ENCODE measurements around the gene TTC9.

TTC9 gene

GRCh38 chr14:70641548-70642302 is at the start of gene TTC9:
TTC9 (plus strand) TSS chr14:70641916; CDS start chr14:70642130, 214 bp downstream.
- DNase-seq = no peak

DNA sequence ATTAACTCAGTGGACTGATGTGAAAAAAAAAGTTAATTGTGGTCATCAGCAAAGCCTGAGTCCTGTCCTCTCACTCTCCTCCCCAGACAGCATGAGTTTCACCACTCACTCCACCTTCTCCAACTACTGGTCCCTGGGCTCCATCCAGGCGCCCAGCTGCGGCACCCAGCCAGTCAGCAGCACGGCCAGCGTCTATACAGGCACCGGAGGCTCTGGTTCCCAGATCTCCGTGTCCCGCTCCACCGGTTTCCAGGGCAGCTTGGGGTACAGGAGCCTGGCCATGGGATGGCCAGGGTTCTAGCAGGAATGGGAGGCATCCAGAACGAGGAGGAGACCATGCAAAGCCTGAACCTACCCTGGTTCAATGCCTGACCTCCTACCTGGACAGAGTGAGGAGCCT is 47.3 kb upstream of the TTC9 start:
- no peak for DNase-seq

- no peak for DNase-seq
These were observed 46.1 kb upstream of the TTC9 start for GRCh38 chr14:70595443-70596185.

DNA sequence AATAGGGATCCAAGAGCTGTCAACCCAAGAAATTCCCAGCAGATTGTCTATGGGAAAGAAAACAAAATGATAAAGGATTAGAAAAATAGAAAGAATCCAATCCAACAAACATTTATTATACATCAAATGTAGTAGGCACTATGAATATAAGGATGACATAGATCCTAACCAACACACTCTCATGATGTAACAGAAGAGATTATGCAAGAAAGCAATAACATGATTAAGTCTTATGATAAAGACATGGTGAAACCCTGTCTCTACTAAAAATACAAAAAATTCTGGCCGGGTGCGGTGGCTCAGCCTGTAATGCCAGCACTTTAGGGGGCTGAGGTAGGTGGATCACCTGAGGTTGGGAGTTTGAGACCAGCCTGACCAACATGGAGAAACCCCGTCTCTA is 44.0 kb upstream of the TTC9 start:
- DNase-seq = no peak

- DNase-seq = no peak
These were observed 42.4 kb upstream of the TTC9 start for GRCh38 chr14:70599345-70599744.

- peak; percentile 76 to 94 for DNase-seq
These were observed 41.1 kb upstream of the TTC9 start, which contains the start of gene MED6 for GRCh38 chr14:70600382-70601157. MED6 (minus strand) TSS chr14:70600655; CDS start chr14:70600637, 18 bp downstream.

DNA sequence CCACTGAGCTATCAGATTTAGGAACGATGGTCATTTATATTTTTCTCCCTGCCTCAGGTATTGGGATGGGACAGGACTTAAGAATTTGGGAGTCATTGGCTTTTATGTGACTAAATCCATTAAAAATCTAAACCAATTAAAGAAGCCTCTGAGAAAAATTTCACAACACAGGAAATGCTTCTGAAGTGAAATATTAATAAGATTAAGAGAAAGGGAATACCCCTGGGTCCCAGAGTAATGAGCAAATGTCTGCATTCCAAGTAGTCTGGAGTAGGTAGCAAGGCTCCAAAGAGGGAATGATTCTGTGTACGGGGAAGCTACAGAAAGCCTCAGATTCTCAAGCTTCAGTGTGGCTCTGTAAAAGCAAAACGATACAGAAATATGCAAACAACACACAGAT is 40.6 kb upstream of the TTC9 start:
- DNase-seq = no peak

- DNase-seq = no peak
These were observed 39.5 kb upstream of the TTC9 start for GRCh38 chr14:70602254-70602653.

GRCh38 chr14:70611216-70611615 is 30.5 kb upstream of the TTC9 start:
- DNase-seq = no peak

DNA sequence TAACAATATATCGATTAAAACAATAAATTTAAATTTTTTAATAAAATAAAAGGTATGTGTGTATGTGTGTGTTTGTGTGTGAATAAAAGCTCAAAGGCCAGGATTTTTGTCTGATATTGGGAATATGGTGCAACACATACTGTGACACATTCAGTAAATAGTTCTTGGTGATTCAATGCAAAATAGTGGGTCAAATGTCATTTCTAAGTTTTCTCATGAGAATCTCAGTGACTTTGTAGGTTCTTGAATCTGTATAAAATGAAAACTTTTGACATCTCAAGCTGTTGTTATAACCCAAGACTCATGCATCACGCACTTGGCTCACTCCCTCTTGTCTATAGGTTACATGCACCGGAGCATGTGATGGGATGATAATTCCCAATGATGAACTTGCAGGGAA is 25.1 kb upstream of the TTC9 start:
- DNase-seq = no peak

DNA sequence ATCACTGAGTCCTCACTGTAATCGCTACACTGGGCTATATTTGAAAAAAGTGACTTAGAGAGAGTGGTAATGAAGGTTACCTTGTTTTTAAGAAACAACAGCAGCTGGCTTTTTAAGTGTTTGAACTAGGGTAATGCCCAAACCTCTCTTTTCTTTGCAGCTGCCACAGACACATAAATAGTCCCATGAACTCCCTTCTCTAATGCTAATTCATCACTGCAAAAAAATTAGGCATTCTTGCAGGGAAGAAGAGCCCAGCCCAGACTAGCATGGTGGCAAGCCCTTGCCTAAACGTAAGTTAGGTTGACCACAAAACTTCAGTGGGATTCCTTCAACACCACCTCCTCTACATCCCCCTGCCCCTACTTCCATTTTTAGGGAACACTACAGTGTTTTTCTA is 23.4 kb upstream of the TTC9 start:
- DNase-seq = no peak

GRCh38 chr14:70619708-70620107 is 22.0 kb upstream of the TTC9 start:
- no peak for DNase-seq

DNA sequence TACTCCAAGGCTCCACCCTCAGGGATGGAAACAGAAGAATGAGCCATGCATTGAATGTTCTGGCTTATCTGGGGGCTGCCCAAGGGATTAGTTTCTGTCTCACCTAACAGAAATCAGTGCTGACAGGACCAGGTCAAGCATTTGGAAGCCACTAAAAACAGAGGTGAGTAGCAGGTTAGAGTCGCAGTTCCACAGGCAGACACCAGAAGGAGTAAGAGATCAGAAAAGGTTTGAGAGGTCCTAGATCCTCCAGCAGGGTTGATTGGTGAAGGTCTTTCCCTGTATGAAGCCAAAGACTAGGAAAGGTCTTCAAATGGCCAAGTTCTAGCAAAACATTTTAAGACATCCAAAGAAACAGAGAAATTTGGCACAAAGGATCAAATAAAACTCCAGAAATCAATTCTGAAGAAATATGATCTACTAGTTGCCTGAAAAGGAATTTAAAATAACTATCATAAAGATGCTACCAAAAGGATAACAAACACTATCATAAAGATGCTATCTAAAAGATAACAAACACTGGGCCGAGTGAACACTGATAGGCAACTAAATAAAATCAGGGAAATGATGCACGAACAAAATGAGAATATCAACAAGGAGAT is 19.5 kb upstream of the TTC9 start:
- DNase-seq = peak in 1 of 2 experiments; percentile 47

- no peak for DNase-seq
These were observed 16.7 kb upstream of the TTC9 start for GRCh38 chr14:70624972-70625371.

DNA sequence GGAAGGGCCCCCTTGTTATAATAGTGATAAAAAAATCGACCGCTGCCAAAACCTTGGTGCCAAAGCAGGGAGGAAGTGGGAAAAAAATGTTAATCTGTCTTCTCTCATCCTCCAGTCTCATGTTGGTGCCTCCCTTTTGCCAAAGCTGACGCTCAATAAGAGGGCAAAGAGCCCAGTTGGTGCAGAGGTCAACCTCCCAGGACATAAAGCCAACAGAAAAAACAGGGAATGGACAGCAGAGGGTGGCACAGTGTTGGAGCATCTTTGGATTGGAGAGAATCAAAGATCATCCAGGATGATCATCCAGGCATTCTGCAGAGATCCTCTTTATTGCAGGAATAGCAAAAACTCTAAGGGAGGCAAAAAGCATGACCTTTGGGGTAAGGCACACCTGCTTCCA is 9.8 kb upstream of the TTC9 start:
- DNase-seq = no peak

GRCh38 chr14:70635971-70636595 is 5.6 kb upstream of the TTC9 start:
- DNase-seq = no peak

- no peak for DNase-seq
These were observed 3.3 kb upstream of the TTC9 start for GRCh38 chr14:70638416-70638815.

GRCh38 chr14:70640938-70641547 is 673 bp upstream of the TTC9 start:
- DNase-seq = no peak

DNA sequence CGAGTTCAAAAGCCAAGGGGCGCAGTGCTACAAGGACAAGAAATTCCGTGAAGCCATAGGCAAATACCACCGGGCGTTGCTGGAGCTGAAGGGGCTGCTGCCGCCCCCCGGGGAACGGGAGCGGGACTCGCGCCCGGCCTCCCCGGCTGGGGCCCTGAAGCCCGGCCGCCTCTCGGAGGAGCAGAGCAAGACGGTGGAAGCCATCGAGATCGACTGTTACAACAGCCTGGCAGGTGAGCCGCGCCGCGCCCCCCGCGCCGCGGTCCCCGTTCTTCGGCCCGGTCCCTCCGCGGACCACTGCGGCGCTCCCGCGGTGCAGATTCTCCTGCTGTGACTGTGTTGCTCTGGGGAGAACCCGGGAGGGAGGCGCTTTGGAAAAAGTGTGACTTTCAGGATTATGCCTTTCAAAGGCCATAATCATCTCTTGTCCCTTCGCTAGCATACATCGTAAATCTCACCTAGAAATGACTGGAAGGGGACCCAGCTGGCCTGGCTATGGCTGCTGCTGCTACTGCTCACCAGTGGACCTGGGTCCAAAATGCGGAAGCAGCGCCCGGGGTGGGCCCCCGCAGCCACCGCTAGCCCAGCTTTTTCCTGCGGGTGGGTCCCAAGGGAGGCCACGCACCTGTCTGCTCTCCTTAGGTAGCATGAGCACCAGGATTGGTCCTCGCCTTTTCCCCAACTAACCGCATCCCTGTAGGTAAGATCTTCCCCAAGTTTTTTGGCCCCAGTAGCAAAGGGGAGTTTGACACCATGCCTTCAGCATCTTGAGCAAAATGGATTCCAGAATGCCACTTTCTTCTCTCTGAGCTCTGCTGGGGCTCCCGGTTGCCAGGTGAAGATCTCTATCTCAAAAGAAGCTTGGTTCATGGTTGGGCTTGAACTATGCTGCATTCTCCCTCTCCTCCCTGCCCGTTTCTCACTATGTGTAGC is 853 bp downstream of the TTC9 start:
- no peak for DNase-seq

DNA sequence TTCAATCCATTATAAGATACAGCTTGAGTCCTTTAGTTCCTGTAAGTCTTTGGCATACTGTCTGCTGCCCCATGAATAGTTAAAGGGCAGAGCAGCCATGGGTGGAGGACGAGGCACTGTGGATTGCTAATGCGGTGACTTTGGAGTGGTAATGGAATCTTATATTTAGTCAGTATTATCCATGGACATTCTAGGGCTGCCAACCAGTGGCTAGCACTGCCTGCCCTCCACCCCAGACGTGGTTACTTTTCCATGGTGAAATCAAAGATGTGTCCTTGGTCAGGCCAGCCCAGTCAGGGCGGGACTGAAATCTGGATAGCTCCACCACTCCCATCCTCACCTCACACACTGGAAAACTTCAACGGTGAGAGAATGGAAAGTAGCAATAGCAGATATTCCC is 2.3 kb downstream of the TTC9 start:
- DNase-seq = no peak

DNA sequence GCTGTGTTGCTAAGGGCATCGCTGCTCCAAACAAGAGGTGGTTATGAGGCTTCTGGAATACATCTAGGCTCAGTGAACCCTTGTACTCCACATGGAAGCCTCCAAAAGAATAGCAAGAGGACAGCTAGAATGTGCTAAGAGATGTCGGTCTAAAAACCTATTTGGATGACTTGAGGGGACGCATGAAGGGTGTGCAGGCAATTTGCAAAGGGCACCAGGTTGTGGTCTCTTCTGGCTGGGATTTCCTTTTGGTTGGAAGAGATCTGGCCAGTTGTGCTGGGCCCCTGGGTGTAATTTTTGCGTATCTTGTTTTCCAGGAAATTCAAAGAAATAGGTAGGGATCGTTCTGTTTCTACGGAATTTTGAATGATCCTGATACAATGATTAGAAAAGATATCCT is 4.2 kb downstream of the TTC9 start:
- DNase-seq = no peak

All from SW 1271 (cell line).